ENCODE results near the gene GRIFIN.

GRIFIN gene

GRCh38 chr7:2498708-2499107, 22.5 kb upstream of the GRIFIN start:
- DNase-seq (ENCODE audit: low read depth in 2 of 2), result no peak

GRCh38 chr7:2497500-2498336, 21.5 kb upstream of the GRIFIN start:
- no peak for DNase-seq (ENCODE audit: low read depth in 2 of 2)

GRCh38 chr7:2497065-2497464, 20.9 kb upstream of the GRIFIN start:
- DNase-seq (ENCODE audit: low read depth in 2 of 2), result no peak

- no peak for DNase-seq (ENCODE audit: low read depth in 2 of 2)
Measured at GRCh38 chr7:2496375-2496774, 20.2 kb upstream of the GRIFIN start.

GRCh38 chr7:2495418-2496299, 19.5 kb upstream of the GRIFIN start:
- DNase-seq (ENCODE audit: low read depth in 2 of 2), result no peak

- no peak for DNase-seq (ENCODE audit: low read depth in 2 of 2)
Measured at GRCh38 chr7:2494191-2495130, 18.3 kb upstream of the GRIFIN start.

- DNase-seq (ENCODE audit: low read depth in 2 of 2), result no peak
Measured at GRCh38 chr7:2493205-2494164, 17.3 kb upstream of the GRIFIN start.

- DNase-seq (ENCODE audit: low read depth in 2 of 2), result no peak
Measured at GRCh38 chr7:2492038-2492437, 15.8 kb upstream of the GRIFIN start.

- no peak for DNase-seq (ENCODE audit: low read depth in 2 of 2)
Measured at GRCh38 chr7:2490181-2490651, 14.0 kb upstream of the GRIFIN start.

- DNase-seq (ENCODE audit: low read depth in 2 of 2), result no peak
Measured at GRCh38 chr7:2488681-2489080, 12.5 kb upstream of the GRIFIN start.

- DNase-seq (ENCODE audit: low read depth in 2 of 2), result no peak
Measured at GRCh38 chr7:2488272-2488645, 12.1 kb upstream of the GRIFIN start.

GRCh38 chr7:2487586-2488271, 11.5 kb upstream of the GRIFIN start:
- no peak for DNase-seq (ENCODE audit: low read depth in 2 of 2)

GRCh38 chr7:2484868-2485267, 8.7 kb upstream of the GRIFIN start:
- DNase-seq (ENCODE audit: low read depth in 2 of 2), result no peak

GRCh38 chr7:2483494-2483893, 7.3 kb upstream of the GRIFIN start:
- no peak for DNase-seq (ENCODE audit: low read depth in 2 of 2)

GRCh38 chr7:2482725-2483451, 6.7 kb upstream of the GRIFIN start:
- DNase-seq (ENCODE audit: low read depth in 2 of 2), result no peak

GRCh38 chr7:2481195-2481594, 5.0 kb upstream of the GRIFIN start:
- no peak for DNase-seq (ENCODE audit: low read depth in 2 of 2)

GRCh38 chr7:2480070-2480408, 3.8 kb upstream of the GRIFIN start:
- no peak for DNase-seq (ENCODE audit: low read depth in 2 of 2)

- DNase-seq (ENCODE audit: low read depth in 2 of 2), result no peak
Measured at GRCh38 chr7:2479276-2480069, 3.3 kb upstream of the GRIFIN start.

GRCh38 chr7:2478800-2479199, 2.6 kb upstream of the GRIFIN start:
- DNase-seq (ENCODE audit: low read depth in 2 of 2), result no peak
